K562 (cell line): ENCODE results near the gene NTSR1. TPM values are rescaled to one million over a fixed set of nuclear protein-coding genes. Genes with fewer than 3 reads are reported as not detected.

Source experiments
- ATAC-seq: fragments of 200-7000 bp; cut with Tn5 transposase; 3 replicates; pipeline ENCODE4 v1.9.1; 2020; ENCODE audit warnings: moderate library complexity
- BruUV-seq: library from RNA; stranded (reverse); fragments of 400-500 nt; replicated peaks from 2 replicates; lab custom pipeline; 2021; lab: Mats Ljungman, UMichigan
- CTCF ChIA-PET: fragments of 300-600 bp; formaldehyde crosslinking; extraction: SDS; loops from one replicate; lab custom pipeline; 2021; ENCODE audit warnings: low intra/inter-chr PET ratio; lab: Yijun Ruan, JAX
- POLR2A ChIA-PET: fragments of 300-600, 350-650 bp; sonication (Branson Sonifier 250); formaldehyde crosslinking; extraction: SDS; loops from one replicate; lab custom pipeline; 2021; ENCODE audit warnings: antibody characterized with exemption, inconsistent platforms; lab: Yijun Ruan, JAX
- DNase-seq, 4 experiments: peaks; one replicate each; pipeline versions ENCODE4 v3.0.0 to v3.0.0-alpha.2; 2011 to 2018; ENCODE audit warnings: low spot score in 3 of 4, mixed read lengths in 3 of 4; ENCODE audit errors: extremely low read depth in 1 of 4
- FAIRE-seq: peaks from 2 replicates; lab custom pipeline; 2011; peaks lifted over from hg19 to GRCh38; lab: Jason Lieb, UNC
- H2AFZ ChIP-seq: 2 replicates; pipeline ENCODE4 v1.6.0; 2011; ENCODE audit warnings: low read depth, low read length, control low read depth, inconsistent platforms
- H3K27ac ChIP-seq: fragments of 200-600 bp; 3 replicates; pipeline ENCODE4 v1.8.0; 2011; ENCODE audit warnings: low read depth, mild to moderate bottlenecking, control low read depth, inconsistent platforms, low read length, moderate library complexity, mixed read lengths; ENCODE audit errors: extremely low read depth
- H3K27me3 ChIP-seq, 2 experiments: fragments of 300-600 bp in 1 of 2; 2 replicates in 1 of 2; 3 replicates in 1 of 2; pipeline versions ENCODE4 v1.6.0 to v1.8.0; 2011; ENCODE audit warnings: inconsistent platforms in 2 of 2, low read length in 2 of 2, mild to moderate bottlenecking in 1 of 2, mixed read lengths in 1 of 2, moderate library complexity in 1 of 2; ENCODE audit not compliant: control insufficient read depth in 2 of 2, insufficient read depth in 2 of 2
- H3K36me3 ChIP-seq: fragments of 300-600 bp; 3 replicates; pipeline ENCODE4 v1.8.0; 2011; ENCODE audit warnings: mild to moderate bottlenecking, low read length, inconsistent platforms; ENCODE audit not compliant: control insufficient read depth, insufficient read depth
- H3K4me1 ChIP-seq, 2 experiments: fragments of 200-600 bp in 1 of 2; replicated peaks in 1 of 2; 2 replicates in 1 of 2; 3 replicates in 1 of 2; pipeline versions ENCODE4 v1.5.1 to v1.8.0; 2011; ENCODE audit warnings: inconsistent platforms in 2 of 2, low read length in 2 of 2, mild to moderate bottlenecking in 1 of 2, mixed read lengths in 1 of 2, moderate library complexity in 1 of 2; ENCODE audit not compliant: control insufficient read depth in 2 of 2, insufficient read depth in 2 of 2
- H3K4me2 ChIP-seq: 2 replicates; pipeline ENCODE4 v1.6.1; 2011; ENCODE audit warnings: low read length, control low read depth, inconsistent platforms, mixed read lengths; ENCODE audit not compliant: insufficient read depth
- H3K4me3 ChIP-seq: fragments of 200-600 bp; sonication (generic), shearing (Covaris generic); 2 replicates; pipeline ENCODE4 v1.5.1; 2016; ENCODE audit warnings: control low read depth, inconsistent platforms
- H3K79me2 ChIP-seq: fragments of 200-600 bp; 3 replicates; pipeline ENCODE4 v1.8.0; 2011; ENCODE audit warnings: low read length, inconsistent platforms; ENCODE audit not compliant: control insufficient read depth, insufficient read depth
- H3K9ac ChIP-seq, 2 experiments: 2 replicates each; pipeline versions ENCODE4 v1.6.0 to v1.6.1; 2011; ENCODE audit warnings: low read depth in 2 of 2, low read length in 2 of 2, control low read depth in 1 of 2, inconsistent platforms in 1 of 2, mild to moderate bottlenecking in 1 of 2, mixed read lengths in 1 of 2; ENCODE audit not compliant: insufficient read depth in 1 of 2
- H3K9me1 ChIP-seq: one replicate; pipeline ENCODE4 v1.6.0; 2011; ENCODE audit warnings: inconsistent platforms, mild to moderate bottlenecking, low read length, moderate library complexity; ENCODE audit not compliant: control insufficient read depth, insufficient read depth
- H3K9me3 ChIP-seq: replicated peaks from 2 replicates; pipeline ENCODE4 v1.5.1; 2011; ENCODE audit warnings: low read depth, low read length, inconsistent platforms; ENCODE audit not compliant: control insufficient read depth, insufficient read depth
- H4K20me1 ChIP-seq: replicated peaks from 2 replicates; pipeline ENCODE4 v1.6.1; 2011; ENCODE audit warnings: low read length, inconsistent platforms, mixed read lengths; ENCODE audit not compliant: control insufficient read depth, insufficient read depth
- CC2D1A ChIP-seq: fragments of 450-650 bp; IDR thresholded peaks from 2 replicates; pipeline ENCODE4 v1.6.1; 2017; ENCODE audit warnings: mild to moderate bottlenecking
- WGBS: fragments of 100-300 bp; shearing (Covaris generic); methylation state at CpG from one replicate; pipeline ENCODE4 v1.1.6; 2016; ENCODE audit warnings: low coverage, mixed read lengths; ENCODE audit not compliant: insufficient coverage; ENCODE audit errors: missing lambda C conversion rate; 5-methylcytosine and 5-hydroxymethylcytosine counted together
- in situ Hi-C: fragments of 300-500 bp; cut with MboI; formaldehyde crosslinking; loops from 4 replicates; pipeline ENCODE4 v1.15.0; 2018; ENCODE audit warnings: inconsistent platforms, mixed read lengths
- intact Hi-C: fragments of 100-400 bp; cut with micrococcal nuclease; formaldehyde crosslinking; loops from 2 replicates; pipeline ENCODE4 v1.14.2; 2022
- polyA plus RNA-seq, 8 experiments: library from polyadenylated mRNA; depleted of rRNA in 4 of 8; stranded (reverse) in 5 of 8; unstranded in 3 of 8; fragments of >200 nt; fragmentation: Nextera tagmentation in 2 of 8; fragmentation: Illumina TruSeq in 1 of 8; extraction: Ambion mirVana in 2 of 8; extraction: Trizol in 1 of 8; gene quantifications; 2 replicates each; pipeline versions ENCODE4 v1.2.1 to v1.2.3, GENCODE V29; 2011 to 2014; ENCODE audit warnings: inconsistent platforms in 1 of 8, missing spikeins in 1 of 8
- total RNA-seq, 7 experiments: library from RNA; depleted of rRNA in 6 of 7; stranded (reverse); fragments of >200 nt in 6 of 7; fragmentation: Illumina TruSeq in 2 of 7; extraction: Trizol in 2 of 7; gene quantifications; 2 replicates each; pipeline versions ENCODE4 v1.2.1 to v1.2.3, GENCODE V29; 2011 to 2021; ENCODE audit warnings: low replicate concordance in 1 of 7
- TF ChIP-seq, protein P1 (sequence below), 3 experiments: IDR thresholded peaks in 2 of 3; conservative IDR thresholded peaks in 1 of 3; 2 replicates each; pipeline ENCODE4 v1.5.1; 2011 to 2012; ENCODE audit warnings: low read length in 3 of 3, mild to moderate bottlenecking in 3 of 3, control low read depth in 2 of 3, improper control_type of control experiment in 1 of 3, inconsistent platforms in 1 of 3, low read depth in 1 of 3, mixed read lengths in 1 of 3, moderate library complexity in 1 of 3; ENCODE audit not compliant: insufficient read depth in 2 of 3
- TF ChIP-seq, protein P2 (sequence below), 2 experiments: IDR thresholded peaks; 2 replicates each; pipeline ENCODE4 v1.6.1; 2012; ENCODE audit warnings: improper control_type of control experiment in 2 of 2, low read depth in 2 of 2, low read length in 2 of 2, borderline replicate concordance in 1 of 2

NTSR1 gene
- total and polyA plus RNA-seq, 9 of the 15 experiments (the other 6 are each of a cell fraction or from before 2014, with no cell fraction given) = 0.04 to 0.40 (median 0.13) TPM; not detected in 3

- Histone ChIP-seq H2AFZ (no peak overlapping the region), H3K4me2 (no peak overlapping the region), H3K27me3 (peaks cover 42 to 71% of the 10 kb centered on the region in 2 experiments), H3K79me2 (no peaks in the 10 kb centered on the region), H3K9me3 (no peaks in the 10 kb centered on the region), H3K9me1 (no peaks in the 10 kb centered on the region), H3K36me3 (no peaks in the 10 kb centered on the region), H3K27ac (no peak overlapping the region), H3K4me3 (no peak overlapping the region), H4K20me1 (peaks cover 4% of the 10 kb centered on the region; the same call in 1 of the 2 replicates), H3K4me1 (peaks cover 14 to 60% of the 10 kb centered on the region in 2 experiments), H3K9ac (no peak overlapping the region)
- 7% methylated on average over 11 of the region's 20 CpGs for WGBS
- intact Hi-C loops (no loop called here), in situ Hi-C loops (no loop called here)
- ChIA-PET POLR2A (no interaction called here), CTCF (no interaction called here)
- ATAC-seq (peak; percentile 43; the same call in 2 of the 3 replicates), FAIRE-seq (no peak), DNase-seq (peak in 2 of 4 experiments; percentile 43)
- no TSS peak for BruUV-seq
- TF ChIP-seq CC2D1A = no peak
- TF ChIP-seq, protein P1, sequence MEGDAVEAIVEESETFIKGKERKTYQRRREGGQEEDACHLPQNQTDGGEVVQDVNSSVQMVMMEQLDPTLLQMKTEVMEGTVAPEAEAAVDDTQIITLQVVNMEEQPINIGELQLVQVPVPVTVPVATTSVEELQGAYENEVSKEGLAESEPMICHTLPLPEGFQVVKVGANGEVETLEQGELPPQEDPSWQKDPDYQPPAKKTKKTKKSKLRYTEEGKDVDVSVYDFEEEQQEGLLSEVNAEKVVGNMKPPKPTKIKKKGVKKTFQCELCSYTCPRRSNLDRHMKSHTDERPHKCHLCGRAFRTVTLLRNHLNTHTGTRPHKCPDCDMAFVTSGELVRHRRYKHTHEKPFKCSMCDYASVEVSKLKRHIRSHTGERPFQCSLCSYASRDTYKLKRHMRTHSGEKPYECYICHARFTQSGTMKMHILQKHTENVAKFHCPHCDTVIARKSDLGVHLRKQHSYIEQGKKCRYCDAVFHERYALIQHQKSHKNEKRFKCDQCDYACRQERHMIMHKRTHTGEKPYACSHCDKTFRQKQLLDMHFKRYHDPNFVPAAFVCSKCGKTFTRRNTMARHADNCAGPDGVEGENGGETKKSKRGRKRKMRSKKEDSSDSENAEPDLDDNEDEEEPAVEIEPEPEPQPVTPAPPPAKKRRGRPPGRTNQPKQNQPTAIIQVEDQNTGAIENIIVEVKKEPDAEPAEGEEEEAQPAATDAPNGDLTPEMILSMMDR (IDR thresholded peaks at IDR 0.05 in 2 of 3, conservative IDR thresholded peaks at IDR 0.05 in 1 of 3; ENCODE audit: insufficient read depth in 2 of 3, low read depth in 1 of 3, low read length in 3 of 3) = peak in 2 of 3 experiments; percentile 27 to 42; a peak in 3 of 6 replicates
- TF ChIP-seq, protein P2, sequence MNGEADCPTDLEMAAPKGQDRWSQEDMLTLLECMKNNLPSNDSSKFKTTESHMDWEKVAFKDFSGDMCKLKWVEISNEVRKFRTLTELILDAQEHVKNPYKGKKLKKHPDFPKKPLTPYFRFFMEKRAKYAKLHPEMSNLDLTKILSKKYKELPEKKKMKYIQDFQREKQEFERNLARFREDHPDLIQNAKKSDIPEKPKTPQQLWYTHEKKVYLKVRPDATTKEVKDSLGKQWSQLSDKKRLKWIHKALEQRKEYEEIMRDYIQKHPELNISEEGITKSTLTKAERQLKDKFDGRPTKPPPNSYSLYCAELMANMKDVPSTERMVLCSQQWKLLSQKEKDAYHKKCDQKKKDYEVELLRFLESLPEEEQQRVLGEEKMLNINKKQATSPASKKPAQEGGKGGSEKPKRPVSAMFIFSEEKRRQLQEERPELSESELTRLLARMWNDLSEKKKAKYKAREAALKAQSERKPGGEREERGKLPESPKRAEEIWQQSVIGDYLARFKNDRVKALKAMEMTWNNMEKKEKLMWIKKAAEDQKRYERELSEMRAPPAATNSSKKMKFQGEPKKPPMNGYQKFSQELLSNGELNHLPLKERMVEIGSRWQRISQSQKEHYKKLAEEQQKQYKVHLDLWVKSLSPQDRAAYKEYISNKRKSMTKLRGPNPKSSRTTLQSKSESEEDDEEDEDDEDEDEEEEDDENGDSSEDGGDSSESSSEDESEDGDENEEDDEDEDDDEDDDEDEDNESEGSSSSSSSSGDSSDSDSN (IDR thresholded peaks at IDR 0.05; ENCODE audit: borderline replicate concordance in 1 of 2, low read depth in 2 of 2, low read length in 2 of 2) = 0 out of 4 replicates have a peak, but pooled peaks of 1 of the 2 experiments have one; percentile 5
Observed at GRCh38 chr20:62707921-62708521, 615 bp upstream of the NTSR1 start.
